T-helper 2 cell treated with Interferon-gamma antibody and Interleukin-4, amounts not matched to agents 5 μg/mL and 100 μg/mL, for 36 hours (primary cell): ENCODE data around the gene ATF5.
"Not testable (repeated sequence)": the region's sequence is repeated elsewhere in the genome, so short reads cannot be mapped to it uniquely, and the experiment has no call there.

Source experiments
- DNase-seq: peaks from one replicate; pipeline ENCODE4 v3.0.0; 2021; ENCODE audit warnings: low spot score
- H3K27ac Mint-ChIP-seq: one replicate; pipeline ENCODE4 v1.8.0; 2021; ENCODE audit warnings: mild to moderate bottlenecking, mixed read lengths
- H3K27me3 Mint-ChIP-seq: one replicate; pipeline ENCODE4 v1.8.0; 2021; ENCODE audit warnings: low read depth, mixed read lengths
- H3K36me3 Mint-ChIP-seq: one replicate; pipeline ENCODE4 v1.8.0; 2021; ENCODE audit warnings: low read depth, mixed read lengths
- H3K4me1 Mint-ChIP-seq: one replicate; pipeline ENCODE4 v1.8.0; 2021; ENCODE audit warnings: low read depth, mixed read lengths
- H3K4me3 Mint-ChIP-seq: one replicate; pipeline ENCODE4 v1.8.0; 2022; ENCODE audit warnings: mild to moderate bottlenecking, moderate library complexity, mixed read lengths
- H3K9me3 Mint-ChIP-seq: one replicate; pipeline ENCODE4 v1.8.0; 2021; ENCODE audit warnings: mixed read lengths

The ATF5 gene

DNA sequence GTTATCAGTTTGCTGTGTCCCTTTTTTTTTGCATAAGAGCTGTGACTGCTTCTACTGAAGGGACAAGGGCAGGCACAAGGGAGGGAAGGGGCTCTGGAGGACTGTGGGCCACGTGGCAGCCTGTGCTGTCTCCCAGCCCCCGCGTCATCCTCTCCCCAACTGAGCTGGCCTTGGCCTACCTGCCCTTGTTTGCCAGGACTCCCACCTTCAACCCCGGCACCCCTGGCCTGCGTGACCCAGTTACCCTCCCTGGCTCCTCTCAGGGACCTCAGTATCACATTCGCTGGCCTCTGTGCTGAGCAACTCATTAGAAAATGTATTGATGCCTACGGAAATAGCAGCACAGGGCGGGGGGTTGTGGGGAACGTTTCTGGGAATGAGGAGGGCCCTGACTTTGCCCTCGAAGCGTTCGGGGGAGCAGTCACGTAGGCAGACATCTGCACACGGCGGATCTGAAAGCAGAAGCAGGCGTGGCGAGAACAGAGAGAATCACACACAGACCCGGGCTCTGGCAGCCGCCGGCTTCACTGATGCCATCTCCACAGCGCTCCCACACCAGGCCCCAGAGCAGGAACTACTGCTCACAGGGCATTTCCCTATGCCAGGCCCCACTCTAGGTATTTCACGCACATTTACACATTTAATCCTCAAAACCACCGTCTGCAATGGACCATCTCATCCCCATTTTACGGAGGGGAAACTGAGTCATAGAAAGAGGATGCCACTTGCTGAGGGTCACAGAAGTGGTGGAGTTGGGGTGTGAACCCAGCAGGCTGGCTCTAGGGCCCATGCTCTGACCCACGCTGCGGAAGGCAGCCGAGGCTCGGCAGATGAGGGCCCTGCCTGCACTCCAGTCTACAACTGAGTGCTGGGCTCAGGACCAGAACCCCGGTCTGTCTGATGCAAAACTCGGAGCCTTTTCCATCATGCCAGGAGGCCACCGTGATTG, 5.7 kb upstream of the ATF5 start:
- DNase-seq, result no peak
- Mint-ChIP-seq H3K27ac (no peak overlapping the region), H3K9me3 (no peaks in the 10 kb centered on the region), H3K36me3 (peaks cover 42% of the 10 kb centered on the region), H3K4me1 (peaks cover 23% of the 10 kb centered on the region), H3K27me3 (no peaks in the 10 kb centered on the region), H3K4me3 (no peak overlapping the region)

DNA sequence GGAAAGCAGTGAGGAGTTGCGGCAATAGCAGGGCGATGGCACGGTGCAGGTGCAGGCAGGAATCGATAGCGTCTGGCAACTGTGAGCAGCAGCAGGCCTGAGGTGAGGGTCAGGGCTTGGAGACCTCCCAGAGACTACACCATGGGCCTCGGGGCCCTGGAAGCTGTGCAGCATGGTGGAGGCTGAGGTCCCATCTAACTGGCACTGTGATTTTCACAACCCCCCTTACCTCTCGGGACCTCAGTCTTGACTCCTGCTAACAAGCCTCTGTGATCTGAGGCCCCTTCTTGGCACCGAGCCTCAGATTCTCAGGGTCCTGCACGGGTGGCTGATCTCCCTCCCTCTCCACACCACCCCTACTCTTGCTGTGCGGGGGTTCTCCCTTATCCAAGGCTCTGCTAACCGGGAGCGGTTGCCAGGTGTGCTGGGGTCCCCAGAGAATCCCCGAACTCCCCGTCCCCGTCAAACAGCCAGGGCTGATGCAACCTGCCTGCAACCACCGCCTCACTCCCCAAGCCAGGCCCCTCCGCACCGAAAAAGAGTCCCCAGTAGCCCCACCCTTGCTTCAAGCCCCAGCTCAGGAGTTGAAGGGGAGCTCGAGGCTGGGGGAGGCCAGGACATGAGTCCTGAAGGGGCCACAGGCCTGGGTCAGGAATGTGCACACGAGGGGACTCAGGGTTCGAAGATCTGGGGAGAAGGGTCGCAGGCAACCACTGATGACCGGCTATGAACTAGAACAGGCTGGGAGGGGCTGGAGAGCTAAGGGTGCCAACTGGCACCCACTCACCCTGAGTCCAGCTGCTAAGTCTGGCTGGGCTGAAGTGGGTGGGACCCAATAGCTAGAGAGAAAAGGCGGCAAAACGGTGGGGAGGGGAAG, 4.8 kb upstream of the ATF5 start:
- Mint-ChIP-seq H3K27me3 (no peaks in the 10 kb centered on the region), H3K4me3 (no peak overlapping the region), H3K4me1 (peaks cover 23% of the 10 kb centered on the region), H3K9me3 (no peaks in the 10 kb centered on the region), H3K27ac (no peak overlapping the region), H3K36me3 (peaks cover 47% of the 10 kb centered on the region)
- no peak for DNase-seq

DNA sequence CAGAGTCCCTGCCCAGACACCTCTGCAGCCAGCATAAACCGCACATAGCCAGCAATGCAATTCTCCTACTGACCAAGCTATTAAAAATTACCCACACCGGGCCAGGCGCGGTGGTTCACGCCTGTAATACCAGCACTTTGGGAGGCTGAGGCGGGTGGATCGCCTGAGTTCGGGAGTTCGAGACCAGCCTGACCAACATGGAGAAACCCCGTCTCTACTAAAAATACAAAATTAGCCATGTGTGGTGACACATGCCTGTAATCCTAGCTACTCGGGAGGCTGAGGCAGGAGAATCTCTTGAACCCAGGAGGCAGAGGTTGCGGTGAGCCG, 4.2 kb upstream of the ATF5 start:
- H3K4me1 Mint-ChIP-seq, result peaks cover 22% of the 10 kb centered on the region
- H3K36me3 Mint-ChIP-seq, result peaks cover 45% of the 10 kb centered on the region
- not testable (repeated sequence) for H3K27me3 Mint-ChIP-seq, H3K27ac Mint-ChIP-seq, DNase-seq, H3K9me3 Mint-ChIP-seq, H3K4me3 Mint-ChIP-seq

DNA sequence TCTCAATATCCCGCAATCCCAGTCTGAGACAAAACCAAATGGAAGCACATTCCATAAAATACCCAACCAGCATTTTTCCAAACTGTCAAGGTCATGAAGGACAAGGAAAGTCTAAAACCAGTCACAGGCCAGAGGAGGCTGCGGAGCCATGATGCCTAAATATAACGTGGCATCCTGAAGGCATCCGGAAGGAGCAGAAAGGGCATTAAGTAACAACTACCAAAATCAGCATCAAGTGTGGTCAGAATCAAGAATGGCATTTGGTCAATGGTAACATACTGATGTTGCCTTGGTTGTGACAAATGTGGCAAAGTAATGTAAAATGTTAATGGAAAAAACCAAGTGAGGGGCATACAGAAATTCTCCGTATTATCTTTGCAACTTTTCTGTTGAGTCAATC, 3.5 kb upstream of the ATF5 start:
- Mint-ChIP-seq H3K4me3 (no peak overlapping the region), H3K36me3 (peaks cover 51% of the 10 kb centered on the region), H3K4me1 (peaks cover 28% of the 10 kb centered on the region)

DNA sequence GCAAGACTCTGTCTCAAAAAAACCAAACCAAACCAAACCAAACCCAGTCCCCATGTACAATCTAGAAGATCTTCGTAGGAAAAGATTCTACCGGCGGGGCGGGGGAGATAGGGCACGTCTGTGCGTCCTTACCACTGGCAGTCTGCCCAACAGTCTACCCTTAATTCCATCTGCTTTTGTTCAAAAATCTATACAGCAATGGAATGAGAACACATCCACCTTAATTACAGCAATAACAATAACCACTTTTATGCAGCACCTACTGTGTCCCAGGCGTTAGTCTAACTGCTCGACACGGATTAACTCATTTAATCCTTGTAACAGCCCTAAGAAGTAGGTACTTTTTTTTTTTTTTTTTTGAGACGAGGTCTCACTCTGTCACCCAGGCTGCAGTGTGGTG, 2.5 kb upstream of the ATF5 start:
- H3K9me3 Mint-ChIP-seq, result no peaks in the 10 kb centered on the region
- H3K4me1 Mint-ChIP-seq, result peaks cover 33% of the 10 kb centered on the region
- no peak for DNase-seq
- H3K27ac Mint-ChIP-seq, result no peak overlapping the region
- H3K36me3 Mint-ChIP-seq, result peaks cover 52% of the 10 kb centered on the region
- H3K27me3 Mint-ChIP-seq, result no peaks in the 10 kb centered on the region
- H3K4me3 Mint-ChIP-seq, result peak overlapping the region; percentile 43

More for the DNA sequence above, 3.5 kb upstream of the ATF5 start:
- H3K9me3 Mint-ChIP-seq, result no peaks in the 10 kb centered on the region
- DNase-seq, result no peak
- H3K27me3 Mint-ChIP-seq, result no peaks in the 10 kb centered on the region
- no peak overlapping the region for H3K27ac Mint-ChIP-seq

DNA sequence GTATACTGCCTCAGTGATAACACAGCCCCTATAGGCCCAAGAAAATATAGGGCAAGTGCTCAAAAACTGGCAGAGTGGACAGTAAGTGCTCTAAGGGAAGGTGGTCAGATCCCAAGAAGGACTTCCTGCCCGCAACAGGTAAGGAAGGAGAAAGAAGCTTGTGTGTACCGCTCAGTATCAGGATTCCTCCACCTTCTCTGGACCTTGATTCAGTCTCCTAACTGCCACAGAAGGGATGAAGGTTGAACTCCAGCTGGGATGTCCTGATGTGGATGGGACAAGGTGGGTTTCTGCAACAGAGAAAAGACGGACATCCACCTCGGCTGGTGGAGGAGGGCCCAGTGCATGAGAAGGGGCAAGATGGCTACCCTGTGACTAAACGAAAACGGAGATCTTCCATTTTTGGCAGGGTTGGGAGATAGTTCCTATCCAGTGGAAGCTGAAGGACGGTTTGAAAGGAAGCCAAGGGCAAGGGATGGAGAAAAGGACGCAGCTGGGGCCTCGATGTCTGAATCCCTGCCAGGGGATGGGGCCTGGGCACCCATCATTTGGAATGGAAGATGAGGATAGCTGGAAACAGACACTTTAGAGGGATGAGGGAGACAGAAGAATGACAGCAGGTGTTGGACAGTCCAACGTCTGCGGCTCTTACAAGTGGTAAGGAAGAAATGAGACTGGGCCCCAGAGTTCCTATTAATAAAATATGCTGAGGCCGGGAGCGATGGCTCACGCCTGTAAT, 1.3 kb upstream of the ATF5 start:
- Mint-ChIP-seq H3K4me1 (peaks cover 33% of the 10 kb centered on the region), H3K27me3 (no peaks in the 10 kb centered on the region), H3K4me3 (peak overlapping the region; percentile 98), H3K36me3 (peaks cover 52% of the 10 kb centered on the region), H3K27ac (peak overlapping the region; percentile 79), H3K9me3 (no peaks in the 10 kb centered on the region)
- no peak for DNase-seq

DNA sequence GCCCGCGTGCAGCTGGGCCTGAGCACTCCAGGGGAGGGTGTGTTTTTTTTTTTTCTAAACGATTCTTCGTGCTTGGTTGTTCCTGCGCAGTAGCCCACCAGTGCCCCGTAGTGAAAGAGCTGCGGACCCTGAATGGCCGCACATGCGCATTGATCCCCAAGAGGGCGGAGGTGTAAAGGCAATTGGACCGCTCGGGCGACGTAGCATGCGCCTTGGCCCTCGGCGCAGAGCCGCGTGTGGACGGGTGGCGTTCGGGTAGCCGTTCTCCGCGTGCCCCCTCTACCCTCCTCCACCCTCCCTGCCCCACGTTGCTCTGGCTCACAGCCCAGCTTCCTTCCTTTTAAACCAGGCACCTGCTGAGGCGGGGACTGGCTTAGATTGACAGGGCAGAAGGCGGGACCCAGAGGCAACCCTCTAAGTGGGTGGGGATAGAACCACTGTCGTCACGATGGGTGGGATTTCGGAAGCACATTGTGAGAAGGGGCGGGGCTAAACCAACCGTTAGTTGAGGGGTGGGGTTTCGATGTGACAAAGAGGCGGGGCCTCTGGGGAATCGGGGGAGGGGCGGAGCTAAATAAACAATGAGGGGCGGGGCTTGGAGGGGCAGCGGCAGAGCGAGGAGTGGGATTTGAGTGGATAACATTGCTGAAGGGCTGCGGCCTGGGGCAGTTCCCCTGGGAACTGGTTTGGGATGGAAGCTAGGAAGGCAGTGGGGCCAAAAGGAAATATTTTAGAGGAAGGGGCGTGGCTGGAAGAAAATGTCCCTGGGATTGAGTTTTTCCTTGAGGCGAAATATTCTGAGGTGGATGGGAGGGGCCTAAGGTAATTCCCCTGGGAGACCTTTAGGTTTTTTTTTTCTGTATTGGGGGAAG, 842 bp downstream of the ATF5 start:
- DNase-seq, result peak; percentile 90
- H3K27ac Mint-ChIP-seq, result peak overlapping the region; percentile 99
- H3K27me3 Mint-ChIP-seq, result no peaks in the 10 kb centered on the region
- H3K9me3 Mint-ChIP-seq, result no peaks in the 10 kb centered on the region
- H3K4me1 Mint-ChIP-seq, result peaks cover 40% of the 10 kb centered on the region
- H3K36me3 Mint-ChIP-seq, result peaks cover 46% of the 10 kb centered on the region
- peak overlapping the region; percentile 98 for H3K4me3 Mint-ChIP-seq

DNA sequence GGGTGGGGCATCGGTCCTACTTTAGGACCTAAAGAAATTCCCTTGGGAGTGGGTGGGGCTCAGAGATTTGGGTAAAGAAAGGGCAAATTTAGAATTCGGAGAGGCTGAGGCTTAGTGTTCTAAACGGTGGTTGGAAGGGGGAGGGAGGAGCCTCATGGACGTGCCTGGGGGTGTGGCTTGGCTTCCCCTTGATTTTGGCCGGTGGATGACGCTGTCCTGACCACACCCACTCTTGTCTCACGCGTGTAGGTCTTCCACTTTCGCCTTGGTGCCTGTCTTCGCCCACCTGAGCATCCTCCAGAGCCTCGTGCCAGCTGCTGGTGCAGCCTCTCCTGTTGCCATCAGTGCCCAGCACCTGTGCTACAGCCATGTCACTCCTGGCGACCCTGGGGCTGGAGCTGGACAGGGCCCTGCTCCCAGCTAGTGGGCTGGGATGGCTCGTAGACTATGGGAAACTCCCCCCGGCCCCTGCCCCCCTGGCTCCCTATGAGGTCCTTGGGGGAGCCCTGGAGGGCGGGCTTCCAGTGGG, 1.5 kb downstream of the ATF5 start:
- Mint-ChIP-seq H3K27me3 (no peaks in the 10 kb centered on the region), H3K4me1 (peaks cover 37% of the 10 kb centered on the region)

DNA sequence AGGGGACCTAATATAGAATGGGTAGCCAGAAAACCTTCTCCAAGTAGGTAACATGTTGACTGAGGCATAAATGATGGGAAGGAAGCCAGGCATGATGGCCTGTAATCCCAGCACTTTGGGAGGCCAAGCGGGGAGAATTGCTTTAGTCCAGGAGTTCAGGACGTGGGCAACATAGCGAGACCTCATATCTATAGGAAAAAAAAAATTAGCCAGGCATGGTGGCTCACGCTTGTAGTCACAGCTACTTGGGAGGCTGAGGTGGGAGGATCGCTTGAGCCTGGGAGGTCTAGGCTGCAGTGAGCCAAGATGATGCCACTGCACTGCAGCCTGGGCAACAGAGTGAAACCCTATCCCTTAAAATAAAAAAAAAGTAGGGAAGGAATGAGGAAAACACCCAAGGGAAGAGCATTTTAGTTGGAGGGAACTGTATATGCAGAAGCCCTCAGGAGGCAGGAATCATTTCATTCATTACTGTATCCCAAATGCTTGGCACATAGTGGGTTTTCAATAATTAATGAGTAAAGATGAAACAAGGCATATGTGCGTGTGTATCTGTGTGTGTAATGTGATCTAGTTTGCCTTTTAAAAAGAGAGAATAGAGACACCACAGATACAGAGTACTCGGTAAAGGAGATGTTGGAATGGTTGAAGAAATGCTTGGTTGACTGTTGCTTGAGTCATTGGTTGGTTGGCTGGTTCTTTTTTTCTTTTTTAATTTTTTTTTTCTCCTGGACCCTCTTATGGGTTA, 2.5 kb downstream of the ATF5 start:
- H3K9me3 Mint-ChIP-seq, result no peaks in the 10 kb centered on the region
- H3K27ac Mint-ChIP-seq, result peak overlapping the region; percentile 10
- peaks cover 5% of the 10 kb centered on the region for H3K27me3 Mint-ChIP-seq
- H3K4me1 Mint-ChIP-seq, result peaks cover 36% of the 10 kb centered on the region
- peaks cover 41% of the 10 kb centered on the region for H3K36me3 Mint-ChIP-seq
- no peak for DNase-seq
- peak overlapping the region; percentile 22 for H3K4me3 Mint-ChIP-seq

More for the DNA sequence above, 1.5 kb downstream of the ATF5 start:
- Mint-ChIP-seq H3K36me3 (peaks cover 43% of the 10 kb centered on the region), H3K9me3 (no peaks in the 10 kb centered on the region), H3K4me3 (peak overlapping the region; percentile 98), H3K27ac (peak overlapping the region; percentile 99)
- no peak for DNase-seq

DNA sequence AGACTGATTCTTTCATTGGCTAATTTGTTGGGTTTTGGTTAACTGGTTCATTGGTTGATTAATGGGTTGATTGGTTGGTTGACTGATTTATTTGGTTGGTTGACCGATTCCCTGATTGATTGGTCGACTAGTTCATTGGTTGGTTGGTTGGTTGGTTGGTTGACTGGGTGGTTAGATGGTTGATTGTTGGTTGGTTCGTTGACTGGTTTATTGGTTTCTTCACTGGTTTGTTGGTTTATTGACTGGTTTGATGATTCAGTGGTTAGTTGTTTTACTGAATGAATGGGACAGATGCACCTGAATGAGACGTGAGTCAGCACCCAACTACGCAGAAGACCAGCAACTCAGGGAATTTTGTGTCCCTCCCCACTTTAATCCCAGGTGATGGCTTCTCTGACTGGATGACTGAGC, 3.0 kb downstream of the ATF5 start:
- DNase-seq, result no peak
- Mint-ChIP-seq H3K36me3 (peaks cover 38% of the 10 kb centered on the region), H3K27me3 (peaks cover 7% of the 10 kb centered on the region), H3K4me1 (peaks cover 34% of the 10 kb centered on the region), H3K4me3 (peak overlapping the region; percentile 3), H3K27ac (peak overlapping the region; percentile 9), H3K9me3 (no peaks in the 10 kb centered on the region)

DNA sequence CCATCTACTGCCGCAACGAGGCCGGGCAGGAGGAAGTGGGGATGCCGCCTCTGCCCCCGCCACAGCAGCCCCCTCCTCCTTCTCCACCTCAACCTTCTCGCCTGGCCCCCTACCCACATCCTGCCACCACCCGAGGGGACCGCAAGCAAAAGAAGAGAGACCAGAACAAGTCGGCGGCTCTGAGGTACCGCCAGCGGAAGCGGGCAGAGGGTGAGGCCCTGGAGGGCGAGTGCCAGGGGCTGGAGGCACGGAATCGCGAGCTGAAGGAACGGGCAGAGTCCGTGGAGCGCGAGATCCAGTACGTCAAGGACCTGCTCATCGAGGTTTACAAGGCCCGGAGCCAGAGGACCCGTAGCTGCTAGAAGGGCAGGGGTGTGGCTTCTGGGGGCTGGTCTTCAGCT, 3.7 kb downstream of the ATF5 start:
- Mint-ChIP-seq H3K27me3 (peaks cover 7% of the 10 kb centered on the region), H3K4me3 (peak overlapping the region; percentile 58), H3K9me3 (no peaks in the 10 kb centered on the region), H3K4me1 (peaks cover 28% of the 10 kb centered on the region), H3K27ac (peak overlapping the region; percentile 68), H3K36me3 (peaks cover 31% of the 10 kb centered on the region)
- peak; percentile 26 for DNase-seq

DNA sequence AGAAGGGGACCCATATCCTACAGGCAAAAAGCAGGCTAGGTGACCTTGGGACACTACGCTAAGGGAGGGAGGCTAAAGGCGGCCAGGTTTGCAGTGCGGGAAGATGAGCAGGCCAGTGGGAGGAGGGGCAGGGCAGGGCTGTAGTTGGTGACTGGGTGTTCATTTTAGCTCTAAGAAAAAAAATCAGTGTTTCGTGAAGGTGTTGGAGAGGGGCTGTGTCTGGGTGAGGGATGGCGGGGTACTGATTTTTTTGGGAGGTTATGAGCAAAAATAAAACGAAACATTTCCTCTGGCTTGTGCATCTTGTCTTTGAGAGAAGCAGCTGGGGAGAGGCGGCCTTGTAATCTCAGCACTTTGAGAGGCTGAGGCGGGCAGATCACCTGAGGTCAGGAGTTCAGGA, 4.6 kb downstream of the ATF5 start:
- Mint-ChIP-seq H3K27ac (peak overlapping the region; percentile 78), H3K9me3 (no peaks in the 10 kb centered on the region), H3K4me3 (peak overlapping the region; percentile 58), H3K36me3 (peaks cover 26% of the 10 kb centered on the region), H3K4me1 (peaks cover 25% of the 10 kb centered on the region), H3K27me3 (peaks cover 7% of the 10 kb centered on the region)
- DNase-seq, result no peak
